AML-193 (cell line): Measurements from ENCODE around the gene RAMAC.
"Not testable (repeated sequence)": the region's sequence is repeated elsewhere in the genome, so short reads cannot be mapped to it uniquely, and the experiment has no call there.

Source experiments
- DNase-seq, 2 experiments: peaks; one replicate each; lab custom pipeline; 2025; lab: John Stamatoyannopoulos, UW

The RAMAC gene

GRCh38 chr15:83012636-83013035 is 26.6 kb downstream of the RAMAC start:
- DNase-seq: peak; percentile 3 to 20

- no peak for DNase-seq
These were observed 28.2 kb downstream of the RAMAC start for GRCh38 chr15:83014205-83014653.

GRCh38 chr15:83015361-83015760 is 29.4 kb downstream of the RAMAC start:
- no peak for DNase-seq

GRCh38 chr15:83016906-83017305 is 30.9 kb downstream of the RAMAC start:
- DNase-seq: no peak

- DNase-seq: no peak
These were observed 32.4 kb downstream of the RAMAC start for GRCh38 chr15:83018436-83018835.

- no peak for DNase-seq
These were observed 44.0 kb downstream of the RAMAC start for GRCh38 chr15:83030021-83030420.

- DNase-seq: not testable (repeated sequence)
These were observed 45.2 kb downstream of the RAMAC start for GRCh38 chr15:83031234-83031633.

GRCh38 chr15:83036253-83036652 is 50.2 kb downstream of the RAMAC start:
- DNase-seq: no peak

GRCh38 chr15:83039206-83039605 is 53.2 kb downstream of the RAMAC start:
- no peak for DNase-seq
